Nephron (organoid): ENCODE data around the gene EPHA5.

ENCODE experiments used
- H3K27ac Mint-ChIP-seq, 3 experiments: 2 replicates each; pipeline ENCODE4 v1.8.0; 2020; ENCODE audit warnings: mixed read lengths in 3 of 3, mild to moderate bottlenecking in 2 of 3, moderate library complexity in 1 of 3
- H3K27me3 Mint-ChIP-seq: 2 replicates; pipeline ENCODE4 v1.8.0; 2021; ENCODE audit warnings: low read depth, mild to moderate bottlenecking, moderate library complexity, mixed read lengths
- H3K36me3 Mint-ChIP-seq: 2 replicates; pipeline ENCODE4 v1.8.0; 2020; ENCODE audit warnings: low read depth, mixed read lengths
- H3K4me1 Mint-ChIP-seq: 2 replicates; pipeline ENCODE4 v1.8.0; 2020; ENCODE audit warnings: mixed read lengths
- H3K4me3 Mint-ChIP-seq, 3 experiments: 2 replicates each; pipeline ENCODE4 v1.8.0; 2020; ENCODE audit warnings: mild to moderate bottlenecking in 3 of 3, mixed read lengths in 3 of 3, moderate library complexity in 2 of 3
- H3K9me3 Mint-ChIP-seq: 2 replicates; pipeline ENCODE4 v1.8.0; 2020; ENCODE audit warnings: mixed read lengths
- TF ChIP-seq, protein P1 (sequence below), 3 experiments: fragments of 200-600 bp; sonication (generic); IDR thresholded peaks; one replicate each; pipeline ENCODE4 v1.5.0; 2021; ENCODE audit warnings: antibody characterized with exemption in 3 of 3; ENCODE audit not compliant: unreplicated experiment in 3 of 3

Gene EPHA5

DNA sequence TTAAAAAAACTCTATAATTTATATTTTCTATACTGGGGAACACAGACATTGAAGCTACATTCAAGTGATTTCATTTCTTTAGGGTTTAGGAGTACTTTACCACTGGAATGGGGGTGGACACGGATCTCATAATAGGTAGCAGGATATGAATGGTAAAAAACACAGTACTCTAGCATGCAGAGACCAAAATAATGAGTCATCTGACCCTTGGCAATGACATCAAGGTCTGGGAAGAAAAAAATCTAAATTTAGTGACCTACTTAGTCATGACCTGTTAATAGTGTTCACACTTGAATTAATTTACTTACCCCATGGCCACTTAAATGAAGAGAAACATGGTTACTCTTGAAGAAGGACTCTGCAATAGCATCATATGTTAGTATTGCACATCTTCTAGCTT lies 187.9 kb downstream of the EPHA5 start:
- Mint-ChIP-seq H3K9me3 (no peaks in the 10 kb centered on the region), H3K27ac (no peak overlapping the region), H3K36me3 (no peaks in the 10 kb centered on the region), H3K4me3 (no peak overlapping the region), H3K27me3 (no peaks in the 10 kb centered on the region), H3K4me1 (no peaks in the 10 kb centered on the region)
- TF ChIP-seq, protein P1, sequence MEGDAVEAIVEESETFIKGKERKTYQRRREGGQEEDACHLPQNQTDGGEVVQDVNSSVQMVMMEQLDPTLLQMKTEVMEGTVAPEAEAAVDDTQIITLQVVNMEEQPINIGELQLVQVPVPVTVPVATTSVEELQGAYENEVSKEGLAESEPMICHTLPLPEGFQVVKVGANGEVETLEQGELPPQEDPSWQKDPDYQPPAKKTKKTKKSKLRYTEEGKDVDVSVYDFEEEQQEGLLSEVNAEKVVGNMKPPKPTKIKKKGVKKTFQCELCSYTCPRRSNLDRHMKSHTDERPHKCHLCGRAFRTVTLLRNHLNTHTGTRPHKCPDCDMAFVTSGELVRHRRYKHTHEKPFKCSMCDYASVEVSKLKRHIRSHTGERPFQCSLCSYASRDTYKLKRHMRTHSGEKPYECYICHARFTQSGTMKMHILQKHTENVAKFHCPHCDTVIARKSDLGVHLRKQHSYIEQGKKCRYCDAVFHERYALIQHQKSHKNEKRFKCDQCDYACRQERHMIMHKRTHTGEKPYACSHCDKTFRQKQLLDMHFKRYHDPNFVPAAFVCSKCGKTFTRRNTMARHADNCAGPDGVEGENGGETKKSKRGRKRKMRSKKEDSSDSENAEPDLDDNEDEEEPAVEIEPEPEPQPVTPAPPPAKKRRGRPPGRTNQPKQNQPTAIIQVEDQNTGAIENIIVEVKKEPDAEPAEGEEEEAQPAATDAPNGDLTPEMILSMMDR (IDR thresholded peaks at IDR 0.05; ENCODE audit: unreplicated experiment in 3 of 3) = no peak

DNA sequence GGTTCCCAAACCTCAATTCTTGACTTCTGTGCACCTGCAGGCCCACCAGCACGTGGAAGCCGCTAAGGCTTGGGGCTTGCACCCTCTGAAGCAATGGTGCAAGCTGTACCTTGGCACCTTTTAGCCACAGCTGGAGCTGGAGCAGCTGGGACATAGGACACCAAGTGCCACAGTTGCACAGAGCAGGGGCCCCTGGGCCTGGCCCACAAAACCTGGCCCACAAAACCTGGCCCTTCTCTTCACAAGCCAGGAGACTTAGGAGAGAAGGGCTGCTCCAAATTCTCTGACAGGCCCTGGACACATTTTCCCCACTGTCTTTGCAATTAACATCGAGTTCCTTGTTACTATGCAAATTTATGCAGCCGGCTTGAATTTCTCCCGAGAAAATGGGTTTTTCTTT lies 197.8 kb downstream of the EPHA5 start:
- Mint-ChIP-seq H3K4me1 (no peaks in the 10 kb centered on the region), H3K4me3 (no peak overlapping the region), H3K27me3 (no peaks in the 10 kb centered on the region), H3K36me3 (no peaks in the 10 kb centered on the region), H3K9me3 (no peaks in the 10 kb centered on the region), H3K27ac (no peak overlapping the region)
- TF ChIP-seq, protein P1 (IDR thresholded peaks at IDR 0.05; ENCODE audit: unreplicated experiment in 3 of 3) = no peak

GRCh38 chr4:65467068-65467680 lies 203.1 kb downstream of the EPHA5 start:
- Mint-ChIP-seq H3K9me3 (no peaks in the 10 kb centered on the region), H3K27me3 (no peaks in the 10 kb centered on the region), H3K4me1 (no peaks in the 10 kb centered on the region)

GRCh38 chr4:65461781-65462180 lies 208.5 kb downstream of the EPHA5 start:
- H3K27me3 Mint-ChIP-seq = no peaks in the 10 kb centered on the region
- TF ChIP-seq, protein P1 (IDR thresholded peaks at IDR 0.05; ENCODE audit: unreplicated experiment in 3 of 3) = no peak
- no peak overlapping the region for H3K27ac Mint-ChIP-seq
- H3K9me3 Mint-ChIP-seq = no peaks in the 10 kb centered on the region
- no peaks in the 10 kb centered on the region for H3K4me1 Mint-ChIP-seq
- no peak overlapping the region for H3K4me3 Mint-ChIP-seq
- H3K36me3 Mint-ChIP-seq = no peaks in the 10 kb centered on the region

More at GRCh38 chr4:65467068-65467680, 203.1 kb downstream of the EPHA5 start:
- H3K36me3 Mint-ChIP-seq = no peaks in the 10 kb centered on the region
- H3K27ac Mint-ChIP-seq = no peak overlapping the region
- no peak overlapping the region for H3K4me3 Mint-ChIP-seq
- TF ChIP-seq, protein P1 (IDR thresholded peaks at IDR 0.05; ENCODE audit: unreplicated experiment in 3 of 3) = no peak

DNA sequence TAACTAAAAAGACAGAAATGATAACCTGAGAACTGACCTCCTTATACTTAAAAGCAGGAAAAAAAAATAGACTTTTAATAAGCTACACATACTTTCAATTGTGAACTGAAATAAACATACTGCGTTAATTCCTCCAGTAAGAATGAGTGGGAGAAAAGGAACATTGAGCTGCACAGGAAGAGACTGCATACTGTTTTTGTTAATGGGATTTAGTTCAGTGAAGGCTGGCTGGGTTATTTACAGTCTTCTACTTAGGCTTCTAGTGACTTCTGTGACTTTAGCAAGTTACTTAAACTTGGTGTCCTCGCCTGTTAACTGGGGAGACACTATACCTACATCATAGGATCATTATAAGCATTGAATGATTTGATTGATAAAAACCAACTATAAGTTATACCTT lies 213.3 kb downstream of the EPHA5 start:
- no peak overlapping the region for H3K4me3 Mint-ChIP-seq
- no peaks in the 10 kb centered on the region for H3K4me1 Mint-ChIP-seq
- TF ChIP-seq, protein P1 (IDR thresholded peaks at IDR 0.05; ENCODE audit: unreplicated experiment in 3 of 3) = no peak
- H3K36me3 Mint-ChIP-seq = no peaks in the 10 kb centered on the region
- no peaks in the 10 kb centered on the region for H3K27me3 Mint-ChIP-seq
- no peaks in the 10 kb centered on the region for H3K9me3 Mint-ChIP-seq
- H3K27ac Mint-ChIP-seq = no peak overlapping the region

- Mint-ChIP-seq H3K9me3 (no peaks in the 10 kb centered on the region), H3K27ac (no peak overlapping the region), H3K4me1 (no peaks in the 10 kb centered on the region), H3K27me3 (no peaks in the 10 kb centered on the region), H3K4me3 (no peak overlapping the region), H3K36me3 (no peaks in the 10 kb centered on the region)
- TF ChIP-seq, protein P1 (IDR thresholded peaks at IDR 0.05; ENCODE audit: unreplicated experiment in 3 of 3) = no peak
These were observed 213.7 kb downstream of the EPHA5 start for GRCh38 chr4:65456579-65456978.
